ENCODE data around the gene DPP9.

The DPP9 gene

DNA sequence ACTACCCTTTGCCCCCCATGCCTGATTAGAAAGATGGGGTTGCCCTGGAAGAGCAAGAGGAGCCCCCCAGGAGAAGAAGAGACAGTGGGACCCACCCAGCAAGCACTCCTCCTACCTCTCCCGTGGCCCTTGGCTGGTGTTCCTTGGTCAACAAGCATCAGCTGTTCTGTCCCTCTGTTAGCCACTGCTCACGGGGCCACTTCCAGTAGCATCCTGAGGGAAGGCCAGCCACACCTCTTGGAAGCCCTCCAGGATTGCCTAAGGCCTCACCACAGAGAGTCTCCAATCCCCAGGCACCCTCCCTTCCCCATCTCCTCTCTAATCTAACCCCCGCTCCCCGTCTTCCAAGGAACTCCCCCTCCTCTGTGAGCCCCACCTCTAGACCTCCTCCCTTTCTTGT lies 15.1 kb upstream of the DPP9 start:
- H3K27ac ChIP-seq (replicated peaks) = no peak overlapping the region
- TF ChIP-seq, protein P1, sequence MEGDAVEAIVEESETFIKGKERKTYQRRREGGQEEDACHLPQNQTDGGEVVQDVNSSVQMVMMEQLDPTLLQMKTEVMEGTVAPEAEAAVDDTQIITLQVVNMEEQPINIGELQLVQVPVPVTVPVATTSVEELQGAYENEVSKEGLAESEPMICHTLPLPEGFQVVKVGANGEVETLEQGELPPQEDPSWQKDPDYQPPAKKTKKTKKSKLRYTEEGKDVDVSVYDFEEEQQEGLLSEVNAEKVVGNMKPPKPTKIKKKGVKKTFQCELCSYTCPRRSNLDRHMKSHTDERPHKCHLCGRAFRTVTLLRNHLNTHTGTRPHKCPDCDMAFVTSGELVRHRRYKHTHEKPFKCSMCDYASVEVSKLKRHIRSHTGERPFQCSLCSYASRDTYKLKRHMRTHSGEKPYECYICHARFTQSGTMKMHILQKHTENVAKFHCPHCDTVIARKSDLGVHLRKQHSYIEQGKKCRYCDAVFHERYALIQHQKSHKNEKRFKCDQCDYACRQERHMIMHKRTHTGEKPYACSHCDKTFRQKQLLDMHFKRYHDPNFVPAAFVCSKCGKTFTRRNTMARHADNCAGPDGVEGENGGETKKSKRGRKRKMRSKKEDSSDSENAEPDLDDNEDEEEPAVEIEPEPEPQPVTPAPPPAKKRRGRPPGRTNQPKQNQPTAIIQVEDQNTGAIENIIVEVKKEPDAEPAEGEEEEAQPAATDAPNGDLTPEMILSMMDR (IDR thresholded peaks at IDR 0.05; ENCODE audit: insufficient read depth, low read length) = no peak
- TF ChIP-seq, protein P2, sequence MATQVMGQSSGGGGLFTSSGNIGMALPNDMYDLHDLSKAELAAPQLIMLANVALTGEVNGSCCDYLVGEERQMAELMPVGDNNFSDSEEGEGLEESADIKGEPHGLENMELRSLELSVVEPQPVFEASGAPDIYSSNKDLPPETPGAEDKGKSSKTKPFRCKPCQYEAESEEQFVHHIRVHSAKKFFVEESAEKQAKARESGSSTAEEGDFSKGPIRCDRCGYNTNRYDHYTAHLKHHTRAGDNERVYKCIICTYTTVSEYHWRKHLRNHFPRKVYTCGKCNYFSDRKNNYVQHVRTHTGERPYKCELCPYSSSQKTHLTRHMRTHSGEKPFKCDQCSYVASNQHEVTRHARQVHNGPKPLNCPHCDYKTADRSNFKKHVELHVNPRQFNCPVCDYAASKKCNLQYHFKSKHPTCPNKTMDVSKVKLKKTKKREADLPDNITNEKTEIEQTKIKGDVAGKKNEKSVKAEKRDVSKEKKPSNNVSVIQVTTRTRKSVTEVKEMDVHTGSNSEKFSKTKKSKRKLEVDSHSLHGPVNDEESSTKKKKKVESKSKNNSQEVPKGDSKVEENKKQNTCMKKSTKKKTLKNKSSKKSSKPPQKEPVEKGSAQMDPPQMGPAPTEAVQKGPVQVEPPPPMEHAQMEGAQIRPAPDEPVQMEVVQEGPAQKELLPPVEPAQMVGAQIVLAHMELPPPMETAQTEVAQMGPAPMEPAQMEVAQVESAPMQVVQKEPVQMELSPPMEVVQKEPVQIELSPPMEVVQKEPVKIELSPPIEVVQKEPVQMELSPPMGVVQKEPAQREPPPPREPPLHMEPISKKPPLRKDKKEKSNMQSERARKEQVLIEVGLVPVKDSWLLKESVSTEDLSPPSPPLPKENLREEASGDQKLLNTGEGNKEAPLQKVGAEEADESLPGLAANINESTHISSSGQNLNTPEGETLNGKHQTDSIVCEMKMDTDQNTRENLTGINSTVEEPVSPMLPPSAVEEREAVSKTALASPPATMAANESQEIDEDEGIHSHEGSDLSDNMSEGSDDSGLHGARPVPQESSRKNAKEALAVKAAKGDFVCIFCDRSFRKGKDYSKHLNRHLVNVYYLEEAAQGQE (IDR thresholded peaks at IDR 0.05; ENCODE audit: insufficient replicate concordance, low read depth) = no peak
- TF ChIP-seq GABPA (IDR thresholded peaks at IDR 0.05; ENCODE audit: low read depth) (no peak), SPI1 (IDR thresholded peaks at IDR 0.05; ENCODE audit: borderline replicate concordance, low read depth) (no peak)
- H3K27me3 ChIP-seq (ENCODE audit: insufficient read depth, poor library complexity, severe bottlenecking) = peaks cover 11% of the 10 kb centered on the region
- no peak overlapping the region for H3K4me3 ChIP-seq (replicated peaks; ENCODE audit: insufficient read depth, low read length)
- DNase-seq (ENCODE audit: low read depth in 1 of 2, low spot score in 1 of 2) = no peak

DNA sequence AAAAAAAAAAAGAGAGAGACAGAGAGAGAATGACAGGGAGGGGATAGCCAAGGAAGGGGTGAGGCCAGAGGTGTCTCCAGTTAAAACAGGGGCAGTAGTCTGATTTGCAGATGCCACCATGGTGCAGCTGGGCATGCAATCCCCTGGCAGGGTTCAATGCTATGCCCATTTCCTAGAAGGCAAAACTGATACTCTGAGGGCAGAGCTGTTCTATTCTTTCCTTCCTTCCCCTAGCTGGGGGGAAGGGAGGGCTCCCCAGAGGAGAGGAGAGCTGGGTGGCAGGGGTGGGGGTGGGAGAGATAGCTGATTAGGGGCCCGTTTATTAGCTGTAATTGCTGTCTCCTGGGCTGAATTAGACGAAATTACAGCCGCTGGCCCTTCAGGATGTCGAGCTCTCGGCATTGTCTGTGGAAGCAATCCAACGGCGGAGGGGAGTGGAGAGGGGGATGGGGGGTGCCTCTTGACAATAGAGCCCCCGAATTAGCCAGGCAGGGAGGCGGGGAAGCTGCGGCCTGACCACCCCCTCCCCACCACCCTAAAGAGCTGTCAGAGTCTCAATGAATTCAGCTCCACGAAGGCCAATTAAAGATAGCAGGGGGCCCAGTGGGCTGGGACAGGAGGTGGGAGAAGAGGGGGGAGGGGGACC lies 14.4 kb upstream of the DPP9 start:
- Histone ChIP-seq H3K27ac (replicated peaks) (no peak overlapping the region), H3K27me3 (ENCODE audit: insufficient read depth, poor library complexity, severe bottlenecking) (peaks cover 11% of the 10 kb centered on the region), H3K4me3 (replicated peaks; ENCODE audit: insufficient read depth, low read length) (no peak overlapping the region)
- DNase-seq (ENCODE audit: low read depth in 1 of 2, low spot score in 1 of 2) = no peak
- TF ChIP-seq, protein P1 (IDR thresholded peaks at IDR 0.05; ENCODE audit: insufficient read depth, low read length) = no peak
- TF ChIP-seq GABPA (IDR thresholded peaks at IDR 0.05; ENCODE audit: low read depth) = no peak
- TF ChIP-seq, protein P2 (IDR thresholded peaks at IDR 0.05; ENCODE audit: insufficient replicate concordance, low read depth) = no peak
- TF ChIP-seq POLR2AphosphoS5 (IDR thresholded peaks at IDR 0.05; ENCODE audit: low read depth) = no peak
- no peak for TF ChIP-seq SPI1 (IDR thresholded peaks at IDR 0.05; ENCODE audit: borderline replicate concordance, low read depth)

DNA sequence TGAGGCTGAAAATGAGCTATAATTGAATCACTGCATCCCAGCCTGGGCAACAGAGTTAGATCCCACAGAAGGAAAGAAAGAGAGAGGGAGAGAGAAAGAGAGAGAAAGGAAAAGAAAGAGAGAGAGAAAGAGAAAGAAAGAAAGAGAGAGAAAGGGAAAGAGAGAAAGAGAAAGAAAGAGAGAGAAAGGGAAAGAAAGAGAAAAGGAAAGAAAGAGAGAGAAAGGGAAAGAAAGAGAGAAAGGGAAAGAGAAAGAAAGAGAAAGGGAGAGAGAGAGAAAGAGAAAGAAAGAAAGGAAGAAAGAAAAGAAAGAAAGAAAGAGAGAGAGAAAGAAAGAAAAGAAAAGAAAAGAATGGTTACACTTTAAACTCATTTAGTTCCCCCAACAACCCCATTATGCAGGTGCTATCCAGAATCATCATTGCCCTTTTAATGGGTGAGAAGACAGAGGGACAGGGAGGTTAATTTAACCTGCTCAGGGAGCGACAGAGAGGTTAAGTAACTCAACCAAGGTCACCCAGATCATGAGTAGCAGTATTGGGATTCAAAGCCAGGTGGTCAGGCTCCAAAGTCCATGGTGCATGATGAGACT lies 10.2 kb upstream of the DPP9 start:
- H3K27me3 ChIP-seq (ENCODE audit: insufficient read depth, poor library complexity, severe bottlenecking) = peaks cover 11% of the 10 kb centered on the region
- TF ChIP-seq POLR2AphosphoS5 (IDR thresholded peaks at IDR 0.05; ENCODE audit: low read depth) (no peak), SPI1 (IDR thresholded peaks at IDR 0.05; ENCODE audit: borderline replicate concordance, low read depth) (no peak), GABPA (IDR thresholded peaks at IDR 0.05; ENCODE audit: low read depth) (no peak)
- TF ChIP-seq, protein P1 (IDR thresholded peaks at IDR 0.05; ENCODE audit: insufficient read depth, low read length) = no peak
- TF ChIP-seq, protein P2 (IDR thresholded peaks at IDR 0.05; ENCODE audit: insufficient replicate concordance, low read depth) = no peak

More for the DNA sequence above, 10.2 kb upstream of the DPP9 start:
- DNase-seq (ENCODE audit: low read depth in 1 of 2, low spot score in 1 of 2) = no peak
- Histone ChIP-seq H3K27ac (replicated peaks) (no peak overlapping the region), H3K4me3 (replicated peaks; ENCODE audit: insufficient read depth, low read length) (no peak overlapping the region)

All from HL-60 (cell line).